Measurements from ENCODE around the gene MGLL. TPM values are rescaled to one million over a fixed set of nuclear protein-coding genes. Genes with fewer than 3 reads are reported as not detected.

MGLL gene
- total RNA-seq, 6 experiments from 2014 or later, result 97.0 to 168 (median 115) TPM

GRCh38 chr3:127720985-127721935 is 101.1 kb downstream of the MGLL start:
- no peaks in the 10 kb centered on the region for H3K9me3 ChIP-seq
- H3K4me3 ChIP-seq, result no peak overlapping the region
- H3K27ac ChIP-seq, result no peak overlapping the region
- intact Hi-C loops (cut with DNase I), result no loop called here
- WGBS (ENCODE audit: insufficient coverage, low coverage, low lambda C conversion rate, missing lambda C conversion rate), result 93% methylated on average over 17 of the region's 17 CpGs
- no peaks in the 10 kb centered on the region for H3K27me3 ChIP-seq
- DNase-seq, result no peak
- no peak for TF ChIP-seq POLR2A (IDR thresholded peaks at IDR 0.05)
- TF ChIP-seq, protein P1, sequence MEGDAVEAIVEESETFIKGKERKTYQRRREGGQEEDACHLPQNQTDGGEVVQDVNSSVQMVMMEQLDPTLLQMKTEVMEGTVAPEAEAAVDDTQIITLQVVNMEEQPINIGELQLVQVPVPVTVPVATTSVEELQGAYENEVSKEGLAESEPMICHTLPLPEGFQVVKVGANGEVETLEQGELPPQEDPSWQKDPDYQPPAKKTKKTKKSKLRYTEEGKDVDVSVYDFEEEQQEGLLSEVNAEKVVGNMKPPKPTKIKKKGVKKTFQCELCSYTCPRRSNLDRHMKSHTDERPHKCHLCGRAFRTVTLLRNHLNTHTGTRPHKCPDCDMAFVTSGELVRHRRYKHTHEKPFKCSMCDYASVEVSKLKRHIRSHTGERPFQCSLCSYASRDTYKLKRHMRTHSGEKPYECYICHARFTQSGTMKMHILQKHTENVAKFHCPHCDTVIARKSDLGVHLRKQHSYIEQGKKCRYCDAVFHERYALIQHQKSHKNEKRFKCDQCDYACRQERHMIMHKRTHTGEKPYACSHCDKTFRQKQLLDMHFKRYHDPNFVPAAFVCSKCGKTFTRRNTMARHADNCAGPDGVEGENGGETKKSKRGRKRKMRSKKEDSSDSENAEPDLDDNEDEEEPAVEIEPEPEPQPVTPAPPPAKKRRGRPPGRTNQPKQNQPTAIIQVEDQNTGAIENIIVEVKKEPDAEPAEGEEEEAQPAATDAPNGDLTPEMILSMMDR (IDR thresholded peaks at IDR 0.05), result no peak
- no peak for ATAC-seq
- H3K4me1 ChIP-seq, result no peaks in the 10 kb centered on the region
- H3K36me3 ChIP-seq, result peaks cover 0 to 36% (median 7%) of the 10 kb centered on the region in 4 donors

DNA sequence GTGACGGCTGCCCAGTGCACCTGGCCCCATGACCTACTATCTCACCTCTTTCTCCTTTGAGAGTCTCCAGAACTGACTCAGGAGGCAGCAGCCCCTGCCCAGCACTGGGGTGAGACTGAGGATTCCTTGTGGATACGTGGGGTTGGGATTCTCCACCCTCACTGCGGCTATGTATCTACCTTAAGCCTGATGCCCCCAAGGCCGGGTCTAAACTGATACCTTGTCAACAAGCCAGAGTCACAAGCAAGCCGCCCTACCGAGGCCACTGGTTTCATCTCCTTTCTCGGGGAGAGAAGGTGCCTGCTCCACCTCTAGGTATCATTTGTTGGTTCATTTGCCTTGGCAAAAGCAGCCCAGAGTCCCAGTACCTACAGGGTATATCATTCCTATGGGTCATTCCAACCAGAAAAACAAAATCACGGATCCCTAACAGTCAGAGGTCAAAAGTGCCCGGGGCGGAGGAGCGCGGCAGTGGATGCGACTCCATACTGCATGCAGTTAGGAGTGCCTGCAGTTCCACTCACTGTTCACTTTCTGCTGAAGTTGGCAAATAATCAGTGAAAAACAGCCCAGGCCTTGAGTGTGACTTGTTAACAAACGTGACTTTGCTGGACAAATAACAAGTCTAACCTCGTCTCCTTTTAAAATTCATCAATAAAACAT is 102.0 kb downstream of the MGLL start:
- TF ChIP-seq, protein P1 (IDR thresholded peaks at IDR 0.05), result no peak
- TF ChIP-seq POLR2A (IDR thresholded peaks at IDR 0.05), result no peak
- no peak overlapping the region for H3K4me3 ChIP-seq

GRCh38 chr3:127719369-127719768 is 102.9 kb downstream of the MGLL start:
- TF ChIP-seq POLR2A (IDR thresholded peaks at IDR 0.05), result no peak
- TF ChIP-seq, protein P1 (IDR thresholded peaks at IDR 0.05), result no peak

More for the DNA sequence above, 102.0 kb downstream of the MGLL start:
- WGBS (ENCODE audit: insufficient coverage, low coverage, low lambda C conversion rate, missing lambda C conversion rate), result 86% methylated on average over 6 of the region's 15 CpGs
- intact Hi-C loops (cut with DNase I), result no loop called here
- Histone ChIP-seq H3K27ac (no peak overlapping the region), H3K9me3 (no peaks in the 10 kb centered on the region), H3K4me1 (no peaks in the 10 kb centered on the region), H3K27me3 (no peaks in the 10 kb centered on the region), H3K36me3 (peaks cover 0 to 45% (median 7%) of the 10 kb centered on the region in 4 donors)
- DNase-seq (peak in 1 of 3 donors; percentile 31), ATAC-seq (no peak)

GRCh38 chr3:127718916-127719290 is 103.4 kb downstream of the MGLL start:
- 45% methylated on average over 1 of the region's 3 CpGs for whole genome bisulfite sequencing (ENCODE audit: insufficient coverage, low coverage, low lambda C conversion rate, missing lambda C conversion rate)
- intact Hi-C loops (cut with DNase I), result no loop called here
- Histone ChIP-seq H3K27me3 (no peaks in the 10 kb centered on the region), H3K9me3 (no peaks in the 10 kb centered on the region), H3K4me1 (no peaks in the 10 kb centered on the region), H3K4me3 (no peak overlapping the region), H3K36me3 (peaks cover 0 to 54% (median 10%) of the 10 kb centered on the region in 4 donors), H3K27ac (no peak overlapping the region)
- TF ChIP-seq, protein P1 (IDR thresholded peaks at IDR 0.05), result no peak
- TF ChIP-seq POLR2A (IDR thresholded peaks at IDR 0.05), result no peak
- ATAC-seq (no peak), DNase-seq (peak in 1 of 3 donors; percentile 15)

More at GRCh38 chr3:127719369-127719768, 102.9 kb downstream of the MGLL start:
- DNase-seq (peak in 1 of 3 donors; percentile 23), ATAC-seq (no peak)
- Histone ChIP-seq H3K4me3 (no peak overlapping the region), H3K36me3 (peaks cover 0 to 51% (median 9%) of the 10 kb centered on the region in 4 donors), H3K27ac (no peak overlapping the region), H3K4me1 (no peaks in the 10 kb centered on the region), H3K9me3 (no peaks in the 10 kb centered on the region), H3K27me3 (no peaks in the 10 kb centered on the region)
- intact Hi-C loops (cut with DNase I), result no loop called here
- WGBS (ENCODE audit: insufficient coverage, low coverage, low lambda C conversion rate, missing lambda C conversion rate), result no CpG with 5 or more reads among the region's 8 CpGs

All from right lobe of liver (tissue), 6 donors.